ENCODE measurements around the gene FGD2. TPM values are rescaled to one million over a fixed set of nuclear protein-coding genes. Genes with fewer than 3 reads are reported as not detected.

Gene FGD2
- total and polyA plus RNA-seq, 9 of the 15 experiments (the other 6 are each of a cell fraction or from before 2014, with no cell fraction given): 0.09 TPM; not detected in 8

DNA sequence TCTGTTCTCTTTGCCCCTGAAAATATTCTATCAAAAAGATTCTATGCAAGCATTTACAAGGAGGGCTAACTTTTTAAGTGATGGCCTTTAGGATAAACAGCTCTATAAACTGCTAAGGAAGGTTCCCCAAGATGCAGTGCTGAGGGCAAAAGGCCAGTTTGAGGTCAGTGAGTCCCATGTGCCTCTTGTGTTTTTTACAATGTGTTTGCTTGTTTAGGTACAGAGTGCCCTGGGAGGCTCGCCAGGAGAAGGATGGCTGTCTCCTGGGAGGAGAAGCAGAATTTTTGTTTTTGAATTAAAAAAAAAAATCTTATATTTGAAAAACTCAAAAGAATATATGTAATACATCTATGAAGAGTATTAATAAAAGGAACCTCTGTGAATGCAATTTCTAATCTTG is 32.3 kb upstream of the FGD2 start:
- Histone ChIP-seq H4K20me1 (replicated peaks; ENCODE audit: control insufficient read depth, insufficient read depth, low read length) (peaks cover 11% of the 10 kb centered on the region; the same call in 1 of the 2 replicates), H3K27me3 (ENCODE audit: control insufficient read depth in 2 of 2, insufficient read depth in 2 of 2, low read length in 2 of 2) (no peaks in the 10 kb centered on the region), H3K4me3 (no peak overlapping the region), H3K4me2 (ENCODE audit: insufficient read depth, low read length) (no peak overlapping the region), H3K4me1 (replicated peaks in 1 of 2; ENCODE audit: control insufficient read depth in 2 of 2, insufficient read depth in 2 of 2, low read length in 2 of 2) (peaks cover 2 to 7% of the 10 kb centered on the region in 2 experiments; a peak in 4 of 5 replicates), H3K9me1 (ENCODE audit: control insufficient read depth, insufficient read depth, low read length) (peaks cover under 1% of the 10 kb centered on the region), H3K27ac (ENCODE audit: extremely low read depth, low read depth, low read length) (no peak overlapping the region), H3K9ac (ENCODE audit: insufficient read depth in 1 of 2, low read depth in 2 of 2, low read length in 2 of 2) (no peak overlapping the region), H3K79me2 (ENCODE audit: control insufficient read depth, insufficient read depth, low read length) (no peaks in the 10 kb centered on the region), H2AFZ (ENCODE audit: low read depth, low read length) (no peak overlapping the region), H3K9me3 (replicated peaks; ENCODE audit: control insufficient read depth, insufficient read depth, low read depth, low read length) (no peaks in the 10 kb centered on the region), H3K36me3 (ENCODE audit: control insufficient read depth, insufficient read depth, low read length) (peaks cover 100% of the 10 kb centered on the region)
- no TSS peak for BruUV-seq (replicated peaks)
- FAIRE-seq: no peak
- TF ChIP-seq DNMT1 (IDR thresholded peaks at IDR 0.05) (no peak), ZNF197 (CRISPR knock-in tag; IDR thresholded peaks at IDR 0.05; ENCODE audit: low read depth) (no peak)
- TF ChIP-seq, protein P1, sequence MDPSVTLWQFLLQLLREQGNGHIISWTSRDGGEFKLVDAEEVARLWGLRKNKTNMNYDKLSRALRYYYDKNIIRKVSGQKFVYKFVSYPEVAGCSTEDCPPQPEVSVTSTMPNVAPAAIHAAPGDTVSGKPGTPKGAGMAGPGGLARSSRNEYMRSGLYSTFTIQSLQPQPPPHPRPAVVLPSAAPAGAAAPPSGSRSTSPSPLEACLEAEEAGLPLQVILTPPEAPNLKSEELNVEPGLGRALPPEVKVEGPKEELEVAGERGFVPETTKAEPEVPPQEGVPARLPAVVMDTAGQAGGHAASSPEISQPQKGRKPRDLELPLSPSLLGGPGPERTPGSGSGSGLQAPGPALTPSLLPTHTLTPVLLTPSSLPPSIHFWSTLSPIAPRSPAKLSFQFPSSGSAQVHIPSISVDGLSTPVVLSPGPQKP (CRISPR knock-in tag; IDR thresholded peaks at IDR 0.05): no peak
- ChIA-PET CTCF (ENCODE audit: low intra/inter-chr PET ratio) (no interaction called here), POLR2A (no interaction called here)
- intact Hi-C loops (cut with micrococcal nuclease): no loop called here
- ATAC-seq: no peak
- no peak for DNase-seq (ENCODE audit: extremely low read depth in 1 of 4, low spot score in 3 of 4)
- in situ Hi-C loops (cut with MboI): no loop called here
- WGBS (ENCODE audit: insufficient coverage, low coverage, missing lambda C conversion rate): 89% methylated on average over 1 of the region's 1 CpG

DNA sequence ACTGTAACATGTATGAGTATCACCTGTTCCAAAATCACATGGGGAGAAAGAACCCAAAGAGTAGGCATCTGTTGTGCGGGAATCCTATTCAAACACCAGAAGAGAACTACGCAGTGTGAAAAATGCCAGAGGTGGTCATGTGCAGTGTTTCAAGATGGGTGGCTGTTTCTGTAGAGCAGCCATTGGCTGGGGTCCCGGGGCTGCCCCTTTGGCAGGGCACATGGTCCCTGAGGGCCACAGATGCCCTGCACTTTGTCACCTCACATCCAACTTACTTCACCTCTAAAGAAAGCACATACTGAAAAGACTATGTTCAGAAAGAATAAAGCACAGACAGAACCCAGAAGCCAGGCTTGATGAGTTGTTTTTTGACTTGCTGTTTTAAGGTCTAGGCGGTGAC is 31.8 kb upstream of the FGD2 start:
- WGBS (ENCODE audit: insufficient coverage, low coverage, missing lambda C conversion rate): 88% methylated on average over 4 of the region's 4 CpGs
- Histone ChIP-seq H4K20me1 (replicated peaks; ENCODE audit: control insufficient read depth, insufficient read depth, low read length) (peaks cover 11% of the 10 kb centered on the region; the same call in 1 of the 2 replicates), H3K9me3 (replicated peaks; ENCODE audit: control insufficient read depth, insufficient read depth, low read depth, low read length) (no peaks in the 10 kb centered on the region), H3K9me1 (ENCODE audit: control insufficient read depth, insufficient read depth, low read length) (peaks cover 4% of the 10 kb centered on the region), H3K79me2 (ENCODE audit: control insufficient read depth, insufficient read depth, low read length) (no peaks in the 10 kb centered on the region), H3K36me3 (ENCODE audit: control insufficient read depth, insufficient read depth, low read length) (peaks cover 100% of the 10 kb centered on the region), H3K27ac (ENCODE audit: extremely low read depth, low read depth, low read length) (no peak overlapping the region), H3K9ac (ENCODE audit: insufficient read depth in 1 of 2, low read depth in 2 of 2, low read length in 2 of 2) (no peak overlapping the region), H3K27me3 (ENCODE audit: control insufficient read depth in 2 of 2, insufficient read depth in 2 of 2, low read length in 2 of 2) (no peaks in the 10 kb centered on the region), H2AFZ (ENCODE audit: low read depth, low read length) (no peak overlapping the region), H3K4me3 (no peak overlapping the region), H3K4me1 (replicated peaks in 1 of 2; ENCODE audit: control insufficient read depth in 2 of 2, insufficient read depth in 2 of 2, low read length in 2 of 2) (peaks cover 2 to 7% of the 10 kb centered on the region in 2 experiments; a peak in 4 of 5 replicates), H3K4me2 (ENCODE audit: insufficient read depth, low read length) (no peak overlapping the region)
- ATAC-seq: no peak
- FAIRE-seq: peak; percentile 48
- intact Hi-C loops (cut with micrococcal nuclease): no loop called here
- no peak for DNase-seq (ENCODE audit: extremely low read depth in 1 of 4, low spot score in 3 of 4)
- BruUV-seq (replicated peaks): no TSS peak
- ChIA-PET CTCF (ENCODE audit: low intra/inter-chr PET ratio) (no interaction called here), POLR2A (no interaction called here)
- in situ Hi-C loops (cut with MboI): no loop called here
- TF ChIP-seq, protein P2, sequence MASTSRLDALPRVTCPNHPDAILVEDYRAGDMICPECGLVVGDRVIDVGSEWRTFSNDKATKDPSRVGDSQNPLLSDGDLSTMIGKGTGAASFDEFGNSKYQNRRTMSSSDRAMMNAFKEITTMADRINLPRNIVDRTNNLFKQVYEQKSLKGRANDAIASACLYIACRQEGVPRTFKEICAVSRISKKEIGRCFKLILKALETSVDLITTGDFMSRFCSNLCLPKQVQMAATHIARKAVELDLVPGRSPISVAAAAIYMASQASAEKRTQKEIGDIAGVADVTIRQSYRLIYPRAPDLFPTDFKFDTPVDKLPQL (IDR thresholded peaks at IDR 0.05; ENCODE audit: extremely low read depth, insufficient read length): no peak
